Activated T-helper 1 cell treated with Interleukin-2 at 50 U/mL for 16 hours (primary cell): ENCODE data around the gene PIK3CD.

Source experiments
- DNase-seq: peaks from one replicate; pipeline ENCODE4 v3.0.0-alpha.2; 2020; ENCODE audit warnings: low read depth

The PIK3CD gene

DNA sequence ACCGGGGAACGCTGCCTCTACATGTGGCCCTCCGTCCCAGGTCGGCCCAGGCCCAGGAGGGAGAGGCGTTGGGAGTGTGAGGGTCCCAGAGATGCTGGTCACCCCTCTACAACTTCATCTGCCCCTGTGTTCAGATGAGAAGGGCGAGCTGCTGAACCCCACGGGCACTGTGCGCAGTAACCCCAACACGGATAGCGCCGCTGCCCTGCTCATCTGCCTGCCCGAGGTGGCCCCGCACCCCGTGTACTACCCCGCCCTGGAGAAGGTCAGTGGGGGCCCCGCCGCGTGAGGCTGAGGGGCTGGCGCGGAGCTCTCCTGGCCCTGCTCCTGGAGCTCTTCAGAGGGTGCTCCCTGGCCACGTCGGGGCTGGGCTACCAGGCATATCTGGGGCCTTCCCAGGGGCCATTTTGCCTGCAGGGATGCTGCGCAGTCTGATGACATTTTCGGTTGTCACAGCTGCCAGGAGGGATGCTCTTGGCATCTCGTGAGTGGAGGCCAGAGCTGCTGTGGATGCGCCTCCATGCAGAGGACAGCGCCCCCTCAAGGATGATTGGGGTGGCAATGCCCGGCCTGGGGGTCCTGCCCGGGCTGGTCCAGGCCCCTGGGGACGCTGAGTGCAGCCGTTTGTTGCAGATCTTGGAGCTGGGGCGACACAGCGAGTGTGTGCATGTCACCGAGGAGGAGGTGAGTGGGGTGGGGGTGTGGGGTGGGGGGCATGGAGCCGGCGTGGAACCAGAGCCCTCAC is 68.6 kb downstream of the PIK3CD start:
- no peak for DNase-seq

DNA sequence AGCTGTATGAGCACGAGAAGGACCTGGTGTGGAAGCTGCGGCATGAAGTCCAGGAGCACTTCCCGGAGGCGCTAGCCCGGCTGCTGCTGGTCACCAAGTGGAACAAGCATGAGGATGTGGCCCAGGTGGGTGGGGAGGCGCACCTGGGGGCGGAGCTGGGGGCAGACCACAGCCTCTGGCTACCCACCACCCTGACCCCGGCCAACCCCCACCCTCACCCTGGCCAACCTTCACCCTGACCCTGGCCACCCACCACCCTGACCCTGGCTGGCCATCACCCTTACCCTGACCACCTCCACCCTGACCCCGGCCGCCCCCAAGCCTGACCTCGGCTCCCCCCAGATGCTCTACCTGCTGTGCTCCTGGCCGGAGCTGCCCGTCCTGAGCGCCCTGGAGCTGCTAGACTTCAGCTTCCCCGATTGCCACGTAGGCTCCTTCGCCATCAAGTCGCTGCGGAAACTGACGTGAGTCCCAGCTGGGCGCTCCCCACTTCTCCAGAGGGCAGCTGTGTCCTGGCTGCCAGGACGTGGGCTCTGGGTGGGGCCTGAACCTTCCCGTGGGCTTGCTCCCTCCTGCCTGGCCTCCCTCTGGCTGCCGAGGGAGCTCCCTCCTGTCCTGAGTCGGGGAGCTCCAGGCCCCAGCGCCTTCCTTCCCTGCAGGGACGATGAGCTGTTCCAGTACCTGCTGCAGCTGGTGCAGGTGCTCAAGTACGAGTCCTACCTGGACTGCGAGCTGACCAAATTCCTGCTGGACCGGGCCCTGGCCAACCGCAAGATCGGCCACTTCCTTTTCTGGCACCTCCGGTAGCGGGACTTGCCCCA is 69.5 kb downstream of the PIK3CD start:
- no peak for DNase-seq

DNA sequence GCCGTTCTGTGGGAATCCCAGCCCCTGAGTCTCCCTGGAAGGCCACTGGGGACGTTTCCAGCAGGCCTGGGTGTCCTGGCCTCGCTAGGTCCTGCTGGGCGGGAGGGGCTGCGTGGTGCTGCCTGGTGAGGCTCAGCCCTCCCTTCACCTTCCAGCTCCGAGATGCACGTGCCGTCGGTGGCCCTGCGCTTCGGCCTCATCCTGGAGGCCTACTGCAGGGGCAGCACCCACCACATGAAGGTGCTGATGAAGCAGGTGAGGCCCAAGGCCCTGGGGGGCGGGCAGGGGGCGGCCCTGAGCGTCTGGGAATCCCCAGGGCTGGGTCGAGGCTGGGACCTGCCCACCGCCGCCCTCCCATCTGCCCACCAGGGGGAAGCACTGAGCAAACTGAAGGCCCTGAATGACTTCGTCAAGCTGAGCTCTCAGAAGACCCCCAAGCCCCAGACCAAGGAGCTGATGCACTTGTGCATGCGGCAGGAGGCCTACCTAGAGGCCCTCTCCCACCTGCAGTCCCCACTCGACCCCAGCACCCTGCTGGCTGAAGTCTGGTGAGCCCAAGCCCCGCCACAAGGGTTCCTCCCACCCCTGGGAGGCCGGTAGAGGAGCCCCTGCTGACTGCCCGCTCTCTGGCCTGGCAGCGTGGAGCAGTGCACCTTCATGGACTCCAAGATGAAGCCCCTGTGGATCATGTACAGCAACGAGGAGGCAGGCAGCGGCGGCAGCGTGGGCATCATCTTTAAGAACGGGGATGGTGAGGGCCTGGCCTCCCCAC is 70.3 kb downstream of the PIK3CD start:
- peak; percentile 60 for DNase-seq

DNA sequence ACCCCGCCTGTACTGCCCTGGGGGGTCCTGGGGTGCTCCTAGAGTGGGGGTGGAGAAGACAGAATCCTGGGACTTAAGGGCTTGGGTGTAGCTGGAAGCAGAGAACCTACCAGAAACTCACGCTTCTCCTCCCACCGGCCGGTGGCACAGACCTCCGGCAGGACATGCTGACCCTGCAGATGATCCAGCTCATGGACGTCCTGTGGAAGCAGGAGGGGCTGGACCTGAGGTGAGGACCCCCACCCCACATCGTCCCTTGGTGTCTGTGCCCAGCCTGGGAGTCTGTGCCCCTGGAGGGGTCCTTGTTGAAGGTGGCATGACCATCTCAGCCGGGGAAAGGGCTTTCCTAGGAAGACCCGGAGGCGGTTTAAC is 70.8 kb downstream of the PIK3CD start:
- DNase-seq: no peak

DNA sequence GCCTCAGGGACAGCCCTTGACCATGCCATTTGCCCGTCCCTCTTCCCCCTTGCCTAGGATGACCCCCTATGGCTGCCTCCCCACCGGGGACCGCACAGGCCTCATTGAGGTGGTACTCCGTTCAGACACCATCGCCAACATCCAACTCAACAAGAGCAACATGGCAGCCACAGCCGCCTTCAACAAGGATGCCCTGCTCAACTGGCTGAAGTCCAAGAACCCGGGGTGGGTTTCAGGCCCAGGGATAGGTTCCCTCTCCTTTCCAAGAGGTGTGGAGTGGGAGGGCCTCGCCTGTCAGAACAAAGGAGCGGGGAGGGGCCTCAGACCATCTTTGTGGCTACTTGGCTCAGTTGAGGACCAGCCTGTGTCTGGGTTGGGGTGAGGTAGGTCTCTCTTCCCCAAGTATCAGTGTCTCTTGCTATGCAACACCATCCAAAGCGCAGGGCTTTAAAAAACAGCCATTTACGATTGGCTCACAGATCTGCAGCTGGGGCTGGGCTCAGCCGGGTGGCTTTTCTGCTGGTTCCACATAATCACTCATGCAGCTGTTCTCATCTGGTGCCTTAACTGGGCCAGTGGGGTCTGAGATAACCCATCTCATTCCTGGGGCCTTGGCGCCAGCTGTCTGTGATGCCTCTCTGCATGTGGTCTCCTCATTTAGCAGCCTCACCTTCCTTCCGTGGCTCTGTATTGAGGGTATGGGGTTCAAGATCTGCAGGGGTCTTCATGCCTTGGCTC is 71.7 kb downstream of the PIK3CD start:
- no peak for DNase-seq

DNA sequence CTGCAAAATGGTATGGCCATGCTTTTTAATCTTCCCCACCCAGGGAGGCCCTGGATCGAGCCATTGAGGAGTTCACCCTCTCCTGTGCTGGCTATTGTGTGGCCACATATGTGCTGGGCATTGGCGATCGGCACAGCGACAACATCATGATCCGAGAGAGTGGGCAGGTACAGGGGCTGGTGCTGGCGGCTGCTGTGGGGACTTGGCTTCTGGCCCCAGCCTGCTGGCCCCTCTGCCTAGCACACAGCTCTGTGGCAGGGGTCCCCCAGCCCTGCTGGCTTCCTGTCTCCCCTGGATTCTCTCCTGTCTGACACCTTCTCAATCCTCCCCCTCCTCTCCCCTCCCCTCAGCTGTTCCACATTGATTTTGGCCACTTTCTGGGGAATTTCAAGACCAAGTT is 72.4 kb downstream of the PIK3CD start:
- no peak for DNase-seq

DNA sequence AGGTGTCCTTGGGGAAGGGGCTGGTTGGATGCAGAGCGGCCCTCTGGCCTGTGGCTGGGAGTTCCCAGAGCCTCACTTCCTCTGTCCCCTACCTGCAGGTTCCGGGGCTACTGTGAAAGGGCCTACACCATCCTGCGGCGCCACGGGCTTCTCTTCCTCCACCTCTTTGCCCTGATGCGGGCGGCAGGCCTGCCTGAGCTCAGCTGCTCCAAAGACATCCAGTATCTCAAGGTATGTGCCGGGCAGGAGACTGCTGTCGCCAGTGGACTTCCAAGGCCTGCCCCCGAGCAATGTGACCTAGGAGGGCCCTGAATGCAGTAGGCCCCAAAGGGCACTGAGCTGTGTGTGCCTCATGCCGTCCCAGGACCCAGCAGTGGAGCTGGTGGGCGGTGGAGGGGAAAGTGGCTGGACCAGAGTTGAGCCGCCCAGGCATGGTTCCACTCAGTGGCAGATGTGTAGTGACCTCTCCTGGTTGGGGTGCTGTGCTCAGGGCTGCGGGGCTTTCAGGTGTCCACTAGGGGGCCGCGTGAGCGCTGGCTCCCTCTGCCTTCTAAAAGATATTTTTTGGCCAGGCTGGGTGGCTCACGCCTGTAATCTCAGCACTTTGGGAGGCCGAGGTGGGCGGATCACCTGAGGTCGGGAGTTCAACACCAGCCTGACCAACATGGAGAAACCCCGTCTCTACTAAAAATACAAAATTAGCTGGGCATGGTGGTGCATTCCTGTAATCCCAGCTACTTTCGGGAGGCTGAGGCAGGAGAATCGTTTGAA is 73.4 kb downstream of the PIK3CD start:
- peak; percentile 62 for DNase-seq

DNA sequence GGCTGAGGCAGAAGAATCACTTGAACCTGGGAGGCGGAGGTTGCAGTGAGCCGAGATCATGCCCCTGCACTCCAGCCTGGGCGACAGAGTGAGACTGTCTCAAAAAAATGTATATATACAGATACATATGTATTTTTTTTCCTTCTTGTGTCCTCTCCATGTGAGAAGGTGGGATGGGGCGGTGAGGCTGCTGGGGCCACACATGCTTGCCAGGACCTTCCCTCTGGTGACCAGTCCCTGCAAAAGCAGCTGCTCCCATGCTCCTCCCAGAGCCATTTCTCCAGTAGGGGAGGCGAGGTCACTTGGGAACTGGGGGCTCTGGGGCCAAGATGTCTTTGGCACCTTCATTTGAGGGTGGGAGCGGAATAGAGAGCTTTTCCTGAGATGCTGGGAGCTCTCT is 74.9 kb downstream of the PIK3CD start:
- DNase-seq: no peak

DNA sequence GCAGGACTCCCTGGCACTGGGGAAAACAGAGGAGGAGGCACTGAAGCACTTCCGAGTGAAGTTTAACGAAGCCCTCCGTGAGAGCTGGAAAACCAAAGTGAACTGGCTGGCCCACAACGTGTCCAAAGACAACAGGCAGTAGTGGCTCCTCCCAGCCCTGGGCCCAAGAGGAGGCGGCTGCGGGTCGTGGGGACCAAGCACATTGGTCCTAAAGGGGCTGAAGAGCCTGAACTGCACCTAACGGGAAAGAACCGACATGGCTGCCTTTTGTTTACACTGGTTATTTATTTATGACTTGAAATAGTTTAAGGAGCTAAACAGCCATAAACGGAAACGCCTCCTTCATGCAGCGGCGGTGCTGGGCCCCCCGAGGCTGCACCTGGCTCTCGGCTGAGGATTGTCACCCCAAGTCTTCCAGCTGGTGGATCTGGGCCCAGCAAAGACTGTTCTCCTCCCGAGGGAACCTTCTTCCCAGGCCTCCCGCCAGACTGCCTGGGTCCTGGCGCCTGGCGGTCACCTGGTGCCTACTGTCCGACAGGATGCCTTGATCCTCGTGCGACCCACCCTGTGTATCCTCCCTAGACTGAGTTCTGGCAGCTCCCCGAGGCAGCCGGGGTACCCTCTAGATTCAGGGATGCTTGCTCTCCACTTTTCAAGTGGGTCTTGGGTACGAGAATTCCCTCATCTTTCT is 75.5 kb downstream of the PIK3CD start:
- no peak for DNase-seq

DNA sequence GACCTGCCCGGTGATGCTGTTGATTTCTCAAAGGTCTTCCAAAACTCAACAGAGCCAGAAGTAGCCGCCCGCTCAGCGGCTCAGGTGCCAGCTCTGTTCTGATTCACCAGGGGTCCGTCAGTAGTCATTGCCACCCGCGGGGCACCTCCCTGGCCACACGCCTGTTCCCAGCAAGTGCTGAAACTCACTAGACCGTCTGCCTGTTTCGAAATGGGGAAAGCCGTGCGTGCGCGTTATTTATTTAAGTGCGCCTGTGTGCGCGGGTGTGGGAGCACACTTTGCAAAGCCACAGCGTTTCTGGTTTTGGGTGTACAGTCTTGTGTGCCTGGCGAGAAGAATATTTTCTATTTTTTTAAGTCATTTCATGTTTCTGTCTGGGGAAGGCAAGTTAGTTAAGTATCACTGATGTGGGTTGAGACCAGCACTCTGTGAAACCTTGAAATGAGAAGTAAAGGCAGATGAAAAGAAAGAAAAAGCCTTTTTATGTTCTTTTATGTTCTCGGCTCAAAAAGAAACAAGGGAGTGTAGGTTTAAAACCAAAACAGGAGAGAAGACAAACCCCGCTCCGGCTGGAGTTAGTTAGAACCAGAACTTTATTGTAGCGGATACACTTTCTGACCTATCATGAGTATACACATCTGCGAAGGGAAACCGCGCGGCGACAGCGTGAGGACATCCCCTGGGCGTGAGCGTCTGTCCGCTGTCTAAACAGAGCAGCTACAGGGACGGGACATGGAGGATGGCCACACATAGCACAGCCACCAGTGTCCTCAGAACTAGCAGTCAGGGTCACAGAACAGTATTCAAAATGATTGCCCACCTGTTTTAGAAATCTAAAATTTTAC is 77.1 kb downstream of the PIK3CD start:
- DNase-seq: peak; percentile 20

DNA sequence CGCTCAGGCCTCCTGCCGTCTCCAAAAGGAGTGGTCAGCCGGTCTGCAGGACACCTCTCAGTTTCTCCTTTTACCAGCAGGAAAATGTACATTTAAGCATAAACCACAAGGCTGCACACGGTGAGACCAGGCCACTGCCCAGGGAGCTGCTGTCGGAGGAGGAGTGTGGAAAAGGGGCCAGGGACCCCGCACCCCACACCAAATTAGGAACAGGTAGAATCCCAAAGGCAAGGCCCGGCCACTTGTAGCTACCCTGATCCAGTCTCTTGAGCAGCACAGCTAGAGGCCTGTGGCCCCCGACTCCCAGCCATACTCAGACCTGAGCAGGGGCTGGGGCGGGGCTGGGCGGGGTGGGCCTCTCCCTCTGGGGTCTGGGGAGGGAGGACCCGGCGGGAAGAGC is 78.0 kb downstream of the PIK3CD start:
- DNase-seq: no peak

DNA sequence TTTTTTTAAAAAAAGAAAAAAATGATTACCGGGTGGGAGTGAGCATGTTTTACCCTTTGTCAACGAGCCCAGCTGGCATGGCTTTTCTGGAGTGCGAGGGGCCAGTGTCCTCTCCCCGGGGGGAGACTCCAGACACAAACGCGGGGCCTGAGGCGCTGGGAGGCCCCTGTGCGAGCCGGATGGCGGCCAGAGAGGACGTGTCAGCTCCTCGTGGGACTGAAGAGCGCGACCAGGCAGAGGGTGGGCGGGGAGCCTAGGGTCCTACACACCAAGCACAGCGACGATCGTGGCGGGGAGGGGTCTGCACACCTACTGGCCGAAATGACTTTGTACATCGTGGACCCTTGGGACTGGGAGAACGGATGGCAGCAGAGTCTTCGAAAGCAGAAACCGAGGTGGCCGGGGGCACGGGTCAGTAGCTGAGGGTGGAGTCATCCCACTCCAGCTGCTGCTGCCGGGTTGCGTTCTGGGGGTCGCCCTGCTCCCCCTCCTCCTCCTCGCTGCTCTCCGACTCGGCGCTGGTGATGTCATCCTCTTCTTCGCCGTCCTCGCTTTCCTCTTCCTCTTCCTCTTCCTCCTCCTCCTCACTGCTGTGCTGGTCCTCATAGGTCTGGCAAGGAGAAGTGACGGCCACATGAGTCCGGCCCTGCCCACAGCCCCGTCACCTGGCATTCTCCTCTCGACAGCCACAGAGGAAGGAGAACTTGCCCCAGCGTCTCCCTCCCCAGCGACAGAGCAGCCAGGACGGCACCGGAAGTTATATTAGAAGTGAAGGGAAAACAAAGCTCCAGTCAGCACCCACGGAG is 78.8 kb downstream of the PIK3CD start:
- no peak for DNase-seq

DNA sequence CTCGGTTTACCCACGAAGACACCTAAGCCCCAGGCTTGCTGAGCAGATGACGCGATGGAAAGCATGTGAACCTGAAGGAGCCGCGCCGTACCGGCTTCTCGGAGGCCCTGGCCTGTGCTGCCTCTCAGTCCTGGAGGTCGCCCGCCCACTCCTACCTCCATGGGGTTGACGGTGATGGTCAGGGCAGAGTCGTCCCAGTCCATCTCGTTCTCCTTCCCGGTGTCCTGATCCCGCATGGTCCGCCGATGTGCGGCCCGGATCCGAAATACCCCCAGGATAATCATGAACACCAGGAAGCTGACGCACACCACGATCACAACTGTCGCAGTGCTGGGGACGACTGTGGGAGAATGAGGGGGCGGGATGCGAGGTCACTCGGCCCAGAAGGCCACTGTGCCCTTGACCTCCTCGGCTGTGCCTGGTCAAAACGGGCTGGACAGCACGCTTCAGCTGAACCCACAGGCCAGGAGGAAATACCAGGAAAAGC is 79.6 kb downstream of the PIK3CD start:
- DNase-seq: no peak

DNA sequence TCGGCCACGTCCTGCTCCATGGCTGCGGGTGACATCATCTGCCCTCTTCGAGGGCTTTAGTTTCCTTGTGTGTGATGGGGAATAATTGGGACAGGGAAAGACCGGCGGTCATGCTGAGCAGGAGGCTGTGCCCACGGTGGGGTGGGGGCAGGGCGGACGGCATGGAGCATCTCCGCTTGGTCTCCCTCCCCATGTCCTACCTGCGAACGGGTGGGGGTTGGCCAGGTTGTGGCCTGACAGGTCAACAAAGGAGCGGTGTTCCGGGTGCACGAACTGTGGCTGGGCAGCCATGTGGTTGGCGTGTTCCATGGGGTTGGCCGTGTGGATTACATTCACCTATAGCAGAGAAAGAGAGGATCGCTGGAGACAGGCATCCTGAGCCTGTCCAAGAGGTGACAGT is 80.0 kb downstream of the PIK3CD start:
- DNase-seq: no peak

DNA sequence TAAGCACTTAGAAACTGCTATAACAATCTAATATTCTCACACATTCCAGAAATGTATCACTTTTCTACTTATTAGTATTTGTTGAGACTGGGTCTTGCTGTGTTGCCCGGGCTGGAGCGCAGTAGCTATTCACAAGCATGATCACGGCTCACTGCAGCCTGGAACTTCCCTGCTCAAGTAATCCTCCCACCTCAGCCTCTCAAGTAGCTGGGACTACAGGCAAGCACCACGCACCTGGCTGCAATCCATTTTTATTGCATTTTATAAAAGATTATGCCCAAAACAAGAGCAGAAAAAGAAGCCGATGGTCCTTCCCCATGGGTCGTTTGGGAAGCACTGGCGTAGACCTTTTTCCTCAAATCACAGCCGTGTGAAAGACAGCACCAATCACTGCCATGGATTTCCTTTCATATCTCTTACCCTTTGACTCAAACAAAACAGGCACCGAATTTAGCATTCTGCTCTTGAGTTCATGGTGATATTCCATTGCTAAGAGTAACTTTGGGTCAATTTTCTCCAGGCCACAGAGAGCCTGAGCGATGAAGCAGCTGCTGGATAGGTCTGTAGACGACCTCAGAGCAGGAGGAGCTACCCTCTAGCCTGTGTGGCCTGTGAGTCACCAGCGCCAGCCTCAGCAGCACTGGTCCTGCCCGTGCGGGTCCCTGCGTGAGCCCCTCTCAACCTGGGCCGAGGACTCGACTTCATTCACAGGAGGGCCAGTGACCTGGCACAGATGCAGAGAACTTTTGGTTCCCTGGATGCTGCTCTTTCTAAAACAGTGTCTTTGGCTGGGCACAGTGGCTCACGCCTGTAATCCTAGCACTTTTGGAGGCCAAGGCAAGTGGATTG is 80.8 kb downstream of the PIK3CD start:
- no peak for DNase-seq

DNA sequence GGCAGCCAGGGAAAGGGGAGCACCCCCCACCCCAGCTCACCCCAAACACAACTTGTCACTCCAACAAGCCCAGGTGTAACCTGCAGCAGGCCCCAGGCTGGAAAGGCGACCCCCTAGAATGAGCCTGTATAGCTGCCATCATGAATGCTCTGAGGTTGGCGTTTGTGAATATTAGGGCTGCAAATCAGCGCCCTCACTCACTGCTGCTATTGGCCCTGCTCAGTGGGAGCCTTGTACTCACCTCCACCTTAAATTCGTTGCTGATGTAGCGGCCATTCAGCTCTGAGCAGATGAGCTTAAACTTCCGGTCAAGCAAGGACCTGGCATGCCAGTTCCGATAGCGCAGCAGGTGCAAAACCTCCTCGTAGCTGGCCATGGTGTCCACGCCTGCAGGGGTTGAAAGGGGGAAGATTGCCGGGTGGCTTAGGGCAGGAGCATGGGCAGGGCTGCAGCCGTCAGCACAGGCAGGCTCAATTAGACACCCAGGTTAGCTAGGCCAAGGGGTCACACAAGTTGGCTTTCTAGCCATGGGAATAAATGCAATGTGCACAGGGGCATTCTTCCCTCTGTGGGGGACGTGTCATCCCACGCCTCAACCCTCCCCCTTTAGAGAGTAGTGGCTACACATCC is 81.7 kb downstream of the PIK3CD start:
- DNase-seq: no peak

DNA sequence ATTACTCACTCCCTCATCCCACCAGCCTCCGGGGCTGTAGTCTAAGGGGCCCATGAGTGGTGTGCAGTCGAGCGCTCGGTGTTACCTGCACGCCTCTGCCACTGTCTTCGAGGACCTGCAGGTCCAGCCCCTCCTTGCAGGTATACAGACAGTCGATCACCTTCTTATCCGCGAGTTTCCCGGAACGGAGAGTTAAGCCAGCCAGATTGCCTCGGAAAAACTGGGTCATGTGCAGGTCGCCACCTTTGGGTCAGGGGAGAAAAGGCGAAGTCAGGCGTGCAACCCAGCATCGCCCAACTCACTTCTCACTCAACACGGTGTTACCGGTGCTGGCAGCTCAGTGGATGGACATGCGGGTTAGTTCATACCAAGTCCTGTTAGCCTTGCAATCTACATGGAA is 84.3 kb downstream of the PIK3CD start:
- no peak for DNase-seq
